HepG2 (cell line): Measurements from ENCODE around the gene CACNA1D. TPM values are rescaled to one million over a fixed set of nuclear protein-coding genes. Genes with fewer than 3 reads are reported as not detected.

Experiments
- ATAC-seq: fragments of 200-7000 bp; cut with Tn5 transposase; 3 replicates; pipeline ENCODE4 v1.9.1; 2020; ENCODE audit warnings: mild to moderate bottlenecking, moderate library complexity
- BruUV-seq: library from RNA; stranded (reverse); fragments of 400-500 nt; replicated peaks from 2 replicates; lab custom pipeline; 2021; lab: Mats Ljungman, UMichigan
- CTCF ChIA-PET: fragments of 300-600 bp; formaldehyde crosslinking; extraction: SDS; loops from one replicate; lab custom pipeline; 2021; ENCODE audit warnings: low total read pairs, inconsistent platforms, low intra/inter-chr PET ratio; lab: Yijun Ruan, JAX
- POLR2A ChIA-PET: fragments of 350-600 bp; sonication (Branson Sonifier 250); formaldehyde crosslinking; loops from one replicate; lab custom pipeline; 2020; ENCODE audit warnings: antibody characterized with exemption, inconsistent platforms; lab: Yijun Ruan, JAX
- DNase-seq: peaks from one replicate; pipeline ENCODE4 v3.0.0-alpha.2; 2015; ENCODE audit warnings: low spot score
- FAIRE-seq: peaks from 3 replicates; lab custom pipeline; 2011; peaks lifted over from hg19 to GRCh38; lab: Jason Lieb, UNC
- H2AFZ ChIP-seq: one replicate; pipeline ENCODE4 v1.6.1; 2011; ENCODE audit warnings: low read length, inconsistent platforms
- H3K27ac ChIP-seq: fragments of 300-600 bp; 3 replicates; pipeline ENCODE4 v1.8.0; 2011; ENCODE audit warnings: mixed run types, mild to moderate bottlenecking, mixed read lengths, low read length, inconsistent platforms; ENCODE audit not compliant: insufficient read depth; ENCODE audit errors: extremely low read length
- H3K27me3 ChIP-seq, 2 experiments: fragments of 200-600 bp in 1 of 2; 2 replicates in 1 of 2; 3 replicates in 1 of 2; pipeline versions ENCODE4 v1.6.0 to v1.8.0; 2011; ENCODE audit warnings: low read length in 2 of 2, mild to moderate bottlenecking in 2 of 2, moderate library complexity in 2 of 2, inconsistent platforms in 1 of 2; ENCODE audit not compliant: insufficient read depth in 2 of 2, control insufficient read depth in 1 of 2
- H3K36me3 ChIP-seq, 2 experiments: fragments of 200-600 bp in 1 of 2; replicated peaks in 1 of 2; 2 replicates in 1 of 2; 3 replicates in 1 of 2; pipeline versions ENCODE4 v1.5.1 to v1.8.0; 2011; ENCODE audit warnings: low read length in 2 of 2, inconsistent platforms in 1 of 2; ENCODE audit not compliant: insufficient read depth in 2 of 2, control insufficient read depth in 1 of 2
- H3K4me1 ChIP-seq: 2 replicates; pipeline ENCODE4 v1.5.1; 2012; ENCODE audit warnings: low read length, inconsistent platforms; ENCODE audit not compliant: insufficient read depth
- H3K4me2 ChIP-seq: 2 replicates; pipeline ENCODE4 v1.6.0; 2011; ENCODE audit warnings: low read depth, low read length, inconsistent platforms
- H3K4me3 ChIP-seq, 3 experiments: fragments of 200-600 bp in 1 of 3; sonication (generic), shearing (Covaris generic) in 1 of 3; replicated peaks in 1 of 3; 2 replicates each; pipeline ENCODE4 v1.5.1; 2011 to 2016; ENCODE audit warnings: low read length in 3 of 3, inconsistent platforms in 2 of 3, low read depth in 2 of 3, mild to moderate bottlenecking in 2 of 3, control low read depth in 1 of 3, mixed read lengths in 1 of 3; ENCODE audit not compliant: insufficient read depth in 1 of 3
- H3K79me2 ChIP-seq: one replicate; pipeline ENCODE4 v1.6.1; 2011; ENCODE audit warnings: low read length, inconsistent platforms; ENCODE audit not compliant: insufficient read depth
- H3K9ac ChIP-seq: 2 replicates; pipeline ENCODE4 v1.6.0; 2011; ENCODE audit warnings: mild to moderate bottlenecking, low read depth, low read length, inconsistent platforms; ENCODE audit not compliant: insufficient read depth
- H3K9me3 ChIP-seq: 2 replicates; pipeline ENCODE4 v1.5.1; 2012; ENCODE audit warnings: mild to moderate bottlenecking, low read length
- H4K20me1 ChIP-seq: 2 replicates; pipeline ENCODE4 v1.6.0; 2011; ENCODE audit warnings: inconsistent platforms, mild to moderate bottlenecking, low read length, moderate library complexity; ENCODE audit not compliant: insufficient read depth
- BRCA1 ChIP-seq: sonication (generic); formaldehyde crosslinking; IDR thresholded peaks from 2 replicates; pipeline ENCODE4 v1.4.0; 2020; ENCODE audit warnings: missing genetic modification reagents
- EHMT2 ChIP-seq: fragments of 200-600 bp; sonication (generic); IDR thresholded peaks from 2 replicates; pipeline ENCODE4 v1.7.0; 2017; ENCODE audit warnings: antibody characterized with exemption, low read depth, low read length, borderline replicate concordance
- FLYWCH1 ChIP-seq: sonication (generic); formaldehyde crosslinking; IDR thresholded peaks from 2 replicates; pipeline ENCODE4 v1.8.1; 2023; ENCODE audit warnings: mild to moderate bottlenecking, missing genetic modification reagents
- GATAD2A ChIP-seq: IDR thresholded peaks from 2 replicates; pipeline ENCODE4 v1.6.1; 2016
- IRX3 ChIP-seq: sonication (generic); formaldehyde crosslinking; IDR thresholded peaks from 2 replicates; pipeline ENCODE4 v1.8.1; 2023; ENCODE audit warnings: mild to moderate bottlenecking, low read depth, missing genetic modification reagents, borderline replicate concordance
- KDM5A ChIP-seq: fragments of 200-600 bp; sonication (generic); IDR thresholded peaks from 2 replicates; pipeline ENCODE4 v1.7.0; 2018; ENCODE audit warnings: antibody characterized with exemption, mild to moderate bottlenecking, low read length, borderline replicate concordance
- NFYB ChIP-seq: sonication (generic); formaldehyde crosslinking; IDR thresholded peaks from 2 replicates; pipeline ENCODE4 v1.4.0; 2020; ENCODE audit warnings: missing genetic modification reagents
- NR2F6 ChIP-seq, 2 experiments: IDR thresholded peaks; 2 replicates each; pipeline ENCODE4 v1.6.1; 2016; ENCODE audit warnings: antibody characterized with exemption in 1 of 2, mild to moderate bottlenecking in 1 of 2
- PAF1 ChIP-seq: IDR thresholded peaks from 2 replicates; pipeline ENCODE4 v1.6.1; 2016; ENCODE audit warnings: missing genetic modification reagents, missing compliant biosample characterization
- RFXAP ChIP-seq: sonication (generic); formaldehyde crosslinking; IDR thresholded peaks from 2 replicates; pipeline ENCODE4 v1.4.0; 2020; ENCODE audit warnings: missing genetic modification reagents, borderline replicate concordance
- SALL1 ChIP-seq: sonication (generic); formaldehyde crosslinking; IDR thresholded peaks from 2 replicates; pipeline ENCODE4 v1.8.0; 2022; ENCODE audit warnings: mild to moderate bottlenecking, missing genetic modification reagents
- SNAPC2 ChIP-seq: sonication (generic); formaldehyde crosslinking; IDR thresholded peaks from 2 replicates; pipeline ENCODE4 v1.8.1; 2022; ENCODE audit warnings: mild to moderate bottlenecking, missing genetic modification reagents
- TAF1 ChIP-seq: sonication (generic); formaldehyde crosslinking; IDR thresholded peaks from 2 replicates; pipeline ENCODE4 v1.4.0; 2020; ENCODE audit warnings: missing genetic modification reagents
- ZNF329 ChIP-seq: sonication (generic); formaldehyde crosslinking; IDR thresholded peaks from 2 replicates; pipeline ENCODE4 v1.9.0; 2021; ENCODE audit warnings: low read depth, mild to moderate bottlenecking, missing genetic modification reagents
- ZNF331 ChIP-seq: sonication (generic); formaldehyde crosslinking; IDR thresholded peaks from 2 replicates; pipeline ENCODE4 v1.4.0; 2020; ENCODE audit warnings: missing genetic modification reagents
- ZNF564 ChIP-seq: sonication (generic); formaldehyde crosslinking; IDR thresholded peaks from 2 replicates; pipeline ENCODE4 v1.8.1; 2023; ENCODE audit warnings: mild to moderate bottlenecking, missing genetic modification reagents
- ZNF770 ChIP-seq: sonication (generic); formaldehyde crosslinking; IDR thresholded peaks from 2 replicates; pipeline ENCODE4 v1.5.0; 2020; ENCODE audit warnings: mild to moderate bottlenecking, missing genetic modification reagents
- WGBS: methylation state at CpG from one replicate; pipeline ENCODE4 v1.1.6; 2017; ENCODE audit warnings: low lambda C conversion rate; 5-methylcytosine and 5-hydroxymethylcytosine counted together
- in situ Hi-C: cut with HindIII; loops from 2 replicates; pipeline ENCODE4 v1.10.0; 2017; ENCODE audit warnings: low pct_unique_long_range_greater_than_20kb; ENCODE audit not compliant: extremely low pct_ligation_motif_present
- intact Hi-C: fragments of 100-400 bp; cut with micrococcal nuclease; formaldehyde crosslinking; loops from one replicate; pipeline ENCODE4 v1.10.0; 2022; ENCODE audit not compliant: unreplicated experiment
- polyA plus RNA-seq, 8 experiments: library from polyadenylated mRNA; depleted of rRNA in 3 of 8; stranded (reverse) in 7 of 8; unstranded in 1 of 8; fragments of >200 nt; fragmentation: Illumina TruSeq in 4 of 8; extraction: Trizol in 4 of 8; gene quantifications; 2 replicates each; pipeline versions ENCODE4 v1.2.1 to v1.2.3, GENCODE V29; 2011 to 2016; ENCODE audit warnings: low read depth in 4 of 8, missing spikeins in 1 of 8, mixed read lengths in 1 of 8; ENCODE audit not compliant: insufficient read depth in 1 of 8
- total RNA-seq, 5 experiments: library from RNA; depleted of rRNA; stranded (reverse); fragments of >200 nt; fragmentation: Illumina TruSeq; extraction: Trizol; gene quantifications; 2 replicates each; pipeline ENCODE4 v1.2.3, GENCODE V29; 2016; ENCODE audit warnings: low read depth in 1 of 5

CACNA1D gene
- total and polyA plus RNA-seq, 2 of the 13 experiments (the other 11 are each of a cell fraction or from before 2014, with no cell fraction given) = 0.26 to 0.38 TPM

- Histone ChIP-seq H4K20me1 (no peaks in the 10 kb centered on the region), H3K9ac (no peak overlapping the region), H3K4me3 (no peak overlapping the region), H3K36me3 (no peaks in the 10 kb centered on the region), H2AFZ (no peak overlapping the region), H3K27ac (no peak overlapping the region), H3K4me1 (peaks cover 12% of the 10 kb centered on the region)
- intact Hi-C loops = no loop called here
- DNase-seq = no peak
- ChIA-PET CTCF (no interaction called here), POLR2A (no interaction called here)
- WGBS = 96% methylated on average over 1 of the region's 1 CpG
- no peak for TF ChIP-seq EHMT2
- TF ChIP-seq KDM5A = no peak
- TF ChIP-seq ZNF564 (CRISPR knock-in tag) = no peak
- no peak for TF ChIP-seq GATAD2A (CRISPR knock-in tag)
- TF ChIP-seq BRCA1 (CRISPR knock-in tag) = no peak
- no peak for TF ChIP-seq SNAPC2 (CRISPR knock-in tag)
- no peak for TF ChIP-seq PAF1 (CRISPR knock-in tag)
- no peak for TF ChIP-seq ZNF770 (CRISPR knock-in tag)
- no peak for TF ChIP-seq ZNF329 (CRISPR knock-in tag)
- TF ChIP-seq TAF1 (CRISPR knock-in tag) = no peak
- no peak for TF ChIP-seq NFYB (CRISPR knock-in tag)
- no peak for TF ChIP-seq ZNF331 (CRISPR knock-in tag)
- no peak for TF ChIP-seq FLYWCH1 (CRISPR knock-in tag)
- TF ChIP-seq SALL1 = no peak
- TF ChIP-seq IRX3 (CRISPR knock-in tag) = no peak
- no peak for TF ChIP-seq RFXAP (CRISPR knock-in tag)
- no peak for TF ChIP-seq NR2F6 (IDR thresholded peaks at IDR 0.05)
- TF ChIP-seq NR2F6 (CRISPR knock-in tag; IDR thresholded peaks at IDR 0.05) = no peak
- TF ChIP-seq, all 625 proteins: peak for 0
- Histone ChIP-seq H3K79me2 (no peaks in the 10 kb centered on the region), H3K27me3 (no peaks in the 10 kb centered on the region), H3K4me2 (no peak overlapping the region), H3K9me3 (no peaks in the 10 kb centered on the region)
- no peak for ATAC-seq
- in situ Hi-C loops = no loop called here
- BruUV-seq = no TSS peak
- FAIRE-seq = no peak
Measured at GRCh38 chr3:53460326-53460725, 34.1 kb upstream of the CACNA1D start.
